ENCODE results near the gene ERI3.

ERI3 gene

DNA sequence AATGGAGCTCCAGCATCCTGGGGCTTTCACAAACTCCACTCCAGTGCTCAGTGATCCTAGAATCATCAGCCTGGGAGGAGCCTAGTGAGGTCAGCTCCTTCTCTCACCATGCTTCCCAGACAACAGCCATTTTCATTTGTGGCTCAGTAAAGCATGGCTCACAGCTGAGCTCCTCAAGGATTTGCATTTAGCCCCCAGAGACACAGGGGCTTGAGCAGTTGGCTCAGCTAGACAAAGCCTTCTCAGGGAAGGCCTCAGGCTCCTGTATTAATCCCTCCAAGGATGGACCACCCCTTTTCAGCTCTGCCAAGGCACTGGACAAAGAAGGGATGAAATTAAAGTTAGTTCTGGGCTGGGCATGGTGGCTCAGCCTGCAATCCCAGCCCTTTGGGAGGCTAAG is 39.5 kb downstream of the ERI3 start:
- Histone ChIP-seq H3K27me3 (ENCODE audit: insufficient read depth, poor library complexity, severe bottlenecking) (no peaks in the 10 kb centered on the region), H3K27ac (ENCODE audit: poor library complexity, severe bottlenecking) (no peak overlapping the region), H3K9me3 (ENCODE audit: severe bottlenecking) (no peaks in the 10 kb centered on the region), H3K4me3 (ENCODE audit: severe bottlenecking) (no peak overlapping the region), H3K36me3 (ENCODE audit: low read depth) (peaks cover 59% of the 10 kb centered on the region), H3K4me1 (ENCODE audit: insufficient read depth, poor library complexity, severe bottlenecking) (no peaks in the 10 kb centered on the region)
- no peak for DNase-seq (ENCODE audit: low spot score)
- ATAC-seq (ENCODE audit: low read depth), result no peak
- TF ChIP-seq, protein P1, sequence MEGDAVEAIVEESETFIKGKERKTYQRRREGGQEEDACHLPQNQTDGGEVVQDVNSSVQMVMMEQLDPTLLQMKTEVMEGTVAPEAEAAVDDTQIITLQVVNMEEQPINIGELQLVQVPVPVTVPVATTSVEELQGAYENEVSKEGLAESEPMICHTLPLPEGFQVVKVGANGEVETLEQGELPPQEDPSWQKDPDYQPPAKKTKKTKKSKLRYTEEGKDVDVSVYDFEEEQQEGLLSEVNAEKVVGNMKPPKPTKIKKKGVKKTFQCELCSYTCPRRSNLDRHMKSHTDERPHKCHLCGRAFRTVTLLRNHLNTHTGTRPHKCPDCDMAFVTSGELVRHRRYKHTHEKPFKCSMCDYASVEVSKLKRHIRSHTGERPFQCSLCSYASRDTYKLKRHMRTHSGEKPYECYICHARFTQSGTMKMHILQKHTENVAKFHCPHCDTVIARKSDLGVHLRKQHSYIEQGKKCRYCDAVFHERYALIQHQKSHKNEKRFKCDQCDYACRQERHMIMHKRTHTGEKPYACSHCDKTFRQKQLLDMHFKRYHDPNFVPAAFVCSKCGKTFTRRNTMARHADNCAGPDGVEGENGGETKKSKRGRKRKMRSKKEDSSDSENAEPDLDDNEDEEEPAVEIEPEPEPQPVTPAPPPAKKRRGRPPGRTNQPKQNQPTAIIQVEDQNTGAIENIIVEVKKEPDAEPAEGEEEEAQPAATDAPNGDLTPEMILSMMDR (IDR thresholded peaks at IDR 0.05; ENCODE audit: poor library complexity, severe bottlenecking), result no peak

- H3K27ac ChIP-seq (ENCODE audit: poor library complexity, severe bottlenecking), result no peak overlapping the region
Measured at GRCh38 chr1:44314452-44314851, 40.6 kb downstream of the ERI3 start.

DNA sequence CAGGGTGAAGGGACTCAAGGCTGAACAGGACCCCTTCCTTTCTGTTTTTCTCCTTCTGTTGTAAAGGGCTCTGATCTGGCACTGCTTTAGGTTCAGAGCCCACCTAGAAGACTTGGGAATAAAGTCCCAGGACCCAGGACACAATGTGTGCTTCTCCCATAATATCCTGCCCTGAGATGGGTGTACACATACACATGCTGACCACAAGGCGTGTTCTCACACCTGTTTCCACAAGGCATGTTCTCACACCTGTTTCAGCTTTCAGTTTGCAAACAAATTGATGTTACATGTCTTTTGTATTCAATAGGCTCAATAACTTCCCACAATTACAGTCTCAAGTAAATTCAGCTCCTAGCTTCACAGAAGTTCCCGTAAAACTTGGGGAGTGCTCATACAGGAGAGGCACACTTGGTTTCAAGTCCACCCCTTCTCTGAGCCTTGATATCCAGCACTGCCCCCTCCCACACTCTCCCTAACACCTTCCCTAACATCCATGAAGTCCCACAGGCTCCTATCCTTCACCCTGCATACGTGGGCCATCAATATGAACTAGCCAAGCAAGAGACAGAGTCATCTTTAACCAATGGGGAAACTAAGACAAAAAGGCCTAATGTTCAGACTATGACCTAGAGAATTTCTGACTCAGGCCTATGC is 41.7 kb downstream of the ERI3 start:
- TF ChIP-seq, protein P1 (IDR thresholded peaks at IDR 0.05; ENCODE audit: poor library complexity, severe bottlenecking), result no peak
- ATAC-seq (ENCODE audit: low read depth) (no peak), DNase-seq (ENCODE audit: low spot score) (no peak)
- Histone ChIP-seq H3K27ac (ENCODE audit: poor library complexity, severe bottlenecking) (no peak overlapping the region), H3K27me3 (ENCODE audit: insufficient read depth, poor library complexity, severe bottlenecking) (no peaks in the 10 kb centered on the region), H3K36me3 (ENCODE audit: low read depth) (peaks cover 63% of the 10 kb centered on the region), H3K4me1 (ENCODE audit: insufficient read depth, poor library complexity, severe bottlenecking) (no peaks in the 10 kb centered on the region), H3K4me3 (ENCODE audit: severe bottlenecking) (no peak overlapping the region), H3K9me3 (ENCODE audit: severe bottlenecking) (no peaks in the 10 kb centered on the region)

More at GRCh38 chr1:44314452-44314851, 40.6 kb downstream of the ERI3 start:
- DNase-seq (ENCODE audit: low spot score) (no peak), ATAC-seq (ENCODE audit: low read depth) (no peak)
- Histone ChIP-seq H3K36me3 (ENCODE audit: low read depth) (peaks cover 67% of the 10 kb centered on the region), H3K4me1 (ENCODE audit: insufficient read depth, poor library complexity, severe bottlenecking) (no peaks in the 10 kb centered on the region), H3K9me3 (ENCODE audit: severe bottlenecking) (no peaks in the 10 kb centered on the region), H3K4me3 (ENCODE audit: severe bottlenecking) (no peak overlapping the region), H3K27me3 (ENCODE audit: insufficient read depth, poor library complexity, severe bottlenecking) (no peaks in the 10 kb centered on the region)
- TF ChIP-seq, protein P1 (IDR thresholded peaks at IDR 0.05; ENCODE audit: poor library complexity, severe bottlenecking), result peak; percentile 17

- no peaks in the 10 kb centered on the region for H3K27me3 ChIP-seq (ENCODE audit: insufficient read depth, poor library complexity, severe bottlenecking)
- DNase-seq (ENCODE audit: low spot score) (no peak), ATAC-seq (ENCODE audit: low read depth) (no peak)
- H3K9me3 ChIP-seq (ENCODE audit: severe bottlenecking), result no peaks in the 10 kb centered on the region
- H3K27ac ChIP-seq (ENCODE audit: poor library complexity, severe bottlenecking), result no peak overlapping the region
- TF ChIP-seq, protein P1 (IDR thresholded peaks at IDR 0.05; ENCODE audit: poor library complexity, severe bottlenecking), result no peak
- no peak overlapping the region for H3K4me3 ChIP-seq (ENCODE audit: severe bottlenecking)
- H3K4me1 ChIP-seq (ENCODE audit: insufficient read depth, poor library complexity, severe bottlenecking), result no peaks in the 10 kb centered on the region
- peaks cover 58% of the 10 kb centered on the region for H3K36me3 ChIP-seq (ENCODE audit: low read depth)
Measured at GRCh38 chr1:44312399-44313196, 42.5 kb downstream of the ERI3 start.

GRCh38 chr1:44310006-44310405 is 45.1 kb downstream of the ERI3 start:
- DNase-seq (ENCODE audit: low spot score), result no peak
- Histone ChIP-seq H3K36me3 (ENCODE audit: low read depth) (peaks cover 54% of the 10 kb centered on the region), H3K4me1 (ENCODE audit: insufficient read depth, poor library complexity, severe bottlenecking) (no peaks in the 10 kb centered on the region), H3K9me3 (ENCODE audit: severe bottlenecking) (no peaks in the 10 kb centered on the region), H3K27me3 (ENCODE audit: insufficient read depth, poor library complexity, severe bottlenecking) (no peaks in the 10 kb centered on the region), H3K27ac (ENCODE audit: poor library complexity, severe bottlenecking) (no peak overlapping the region), H3K4me3 (ENCODE audit: severe bottlenecking) (no peak overlapping the region)
- ATAC-seq (ENCODE audit: low read depth), result no peak
- TF ChIP-seq, protein P1 (IDR thresholded peaks at IDR 0.05; ENCODE audit: poor library complexity, severe bottlenecking), result no peak

Data from RWPE2 (cell line).